Smooth muscle cell (in vitro differentiated cells): ENCODE data around the gene KLHL15. TPM values are rescaled to one million over a fixed set of nuclear protein-coding genes. Genes with fewer than 3 reads are reported as not detected.

Source experiments
- DNase-seq: peaks from one replicate; lab custom pipeline; 2025; ENCODE audit not compliant: unreplicated experiment; lab: John Stamatoyannopoulos, UW
- H2AFZ ChIP-seq: fragments of 200-600 bp; sonication (generic); 2 replicates; pipeline ENCODE4 v1.6.0; 2016; ENCODE audit warnings: antibody characterized with exemption, low read depth, mild to moderate bottlenecking
- H3F3A ChIP-seq: fragments of 200-600 bp; sonication (generic); 2 replicates; pipeline ENCODE4 v1.6.0; 2017; ENCODE audit warnings: antibody characterized with exemption, low read depth
- H3K27ac ChIP-seq: fragments of 200-600 bp; sonication (generic); 2 replicates; pipeline ENCODE4 v1.5.1; 2016; ENCODE audit warnings: low read depth, mild to moderate bottlenecking
- H3K27me3 ChIP-seq: fragments of 200-600 bp; sonication (generic); 2 replicates; pipeline ENCODE4 v1.6.1; 2016; ENCODE audit warnings: low read depth, mild to moderate bottlenecking
- H3K36me3 ChIP-seq: fragments of 200-600 bp; sonication (generic); 2 replicates; pipeline ENCODE4 v1.5.1; 2016; ENCODE audit warnings: low read depth
- H3K4me1 ChIP-seq: fragments of 200-600 bp; sonication (generic); 2 replicates; pipeline ENCODE4 v1.5.1; 2016; ENCODE audit warnings: low read depth
- H3K4me2 ChIP-seq: fragments of 200-600 bp; sonication (generic); 2 replicates; pipeline ENCODE4 v1.6.0; 2016; ENCODE audit warnings: mild to moderate bottlenecking
- H3K4me3 ChIP-seq: fragments of 200-600 bp; sonication (generic); 2 replicates; pipeline ENCODE4 v1.5.1; 2016; ENCODE audit warnings: mild to moderate bottlenecking
- H3K79me2 ChIP-seq: fragments of 200-600 bp; sonication (generic); 2 replicates; pipeline ENCODE4 v1.6.0; 2016; ENCODE audit warnings: low read depth, mild to moderate bottlenecking
- H3K9ac ChIP-seq: fragments of 200-600 bp; sonication (generic); 2 replicates; pipeline ENCODE4 v1.6.0; 2016; ENCODE audit warnings: low read depth
- H3K9me3 ChIP-seq: fragments of 200-600 bp; sonication (generic); replicated peaks from 2 replicates; pipeline ENCODE4 v1.5.1; 2016; ENCODE audit warnings: low read depth
- H4K20me1 ChIP-seq: fragments of 200-600 bp; sonication (generic); 2 replicates; pipeline ENCODE4 v1.6.0; 2016; ENCODE audit warnings: low read depth
- WGBS: methylation state at CpG from one replicate; pipeline ENCODE4 v1.1.7; 2016; ENCODE audit warnings: low lambda C conversion rate; 5-methylcytosine and 5-hydroxymethylcytosine counted together
- polyA plus RNA-seq: library from polyadenylated mRNA; unstranded; fragments of >200 nt; fragmentation: Nextera tagmentation; extraction: Ambion mirVana; gene quantifications from 2 replicates; pipeline ENCODE4 v1.2.1, GENCODE V29; 2016
- total RNA-seq: library from RNA; depleted of rRNA; stranded (reverse); fragments of >200 nt; gene quantifications from 2 replicates; pipeline ENCODE4 v1.2.3, GENCODE V29; 2014
- TF ChIP-seq, protein P1 (sequence below): fragments of 200-600 bp; sonication (generic); IDR thresholded peaks from 2 replicates; pipeline ENCODE4 v1.5.1; 2017; ENCODE audit warnings: borderline replicate concordance, mild to moderate bottlenecking, antibody characterized with exemption; ENCODE audit not compliant: insufficient read depth, poor library complexity, severe bottlenecking

KLHL15 gene
- total and polyA plus RNA-seq, 2 experiments from 2014 or later, result 16.8 to 53.3 TPM

DNA sequence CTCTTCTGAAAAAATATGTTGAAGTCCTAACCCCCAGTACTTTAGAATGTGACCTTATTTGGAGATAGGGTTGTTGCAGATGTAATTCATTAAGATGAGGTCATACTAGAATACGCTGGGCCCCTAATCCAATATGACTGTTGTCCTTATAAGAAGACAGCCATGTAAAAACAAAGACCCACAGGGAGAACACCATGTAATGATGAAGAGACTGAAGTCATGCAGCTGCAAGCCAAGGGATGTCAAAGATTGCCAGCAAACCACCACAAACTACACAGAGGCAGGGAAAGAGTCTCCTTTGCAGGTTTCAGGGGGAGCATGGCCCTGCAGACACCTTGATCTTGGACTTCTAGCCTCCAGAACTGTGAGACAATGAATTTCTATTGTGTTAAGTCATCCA, 81.8 kb downstream of the KLHL15 start:
- TF ChIP-seq, protein P1, sequence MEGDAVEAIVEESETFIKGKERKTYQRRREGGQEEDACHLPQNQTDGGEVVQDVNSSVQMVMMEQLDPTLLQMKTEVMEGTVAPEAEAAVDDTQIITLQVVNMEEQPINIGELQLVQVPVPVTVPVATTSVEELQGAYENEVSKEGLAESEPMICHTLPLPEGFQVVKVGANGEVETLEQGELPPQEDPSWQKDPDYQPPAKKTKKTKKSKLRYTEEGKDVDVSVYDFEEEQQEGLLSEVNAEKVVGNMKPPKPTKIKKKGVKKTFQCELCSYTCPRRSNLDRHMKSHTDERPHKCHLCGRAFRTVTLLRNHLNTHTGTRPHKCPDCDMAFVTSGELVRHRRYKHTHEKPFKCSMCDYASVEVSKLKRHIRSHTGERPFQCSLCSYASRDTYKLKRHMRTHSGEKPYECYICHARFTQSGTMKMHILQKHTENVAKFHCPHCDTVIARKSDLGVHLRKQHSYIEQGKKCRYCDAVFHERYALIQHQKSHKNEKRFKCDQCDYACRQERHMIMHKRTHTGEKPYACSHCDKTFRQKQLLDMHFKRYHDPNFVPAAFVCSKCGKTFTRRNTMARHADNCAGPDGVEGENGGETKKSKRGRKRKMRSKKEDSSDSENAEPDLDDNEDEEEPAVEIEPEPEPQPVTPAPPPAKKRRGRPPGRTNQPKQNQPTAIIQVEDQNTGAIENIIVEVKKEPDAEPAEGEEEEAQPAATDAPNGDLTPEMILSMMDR, result no peak
- 52% methylated on average over 1 of the region's 1 CpG for WGBS
- Histone ChIP-seq H3F3A (no peaks in the 10 kb centered on the region), H3K36me3 (no peaks in the 10 kb centered on the region), H3K4me2 (no peak overlapping the region), H3K27me3 (no peaks in the 10 kb centered on the region), H3K4me1 (no peaks in the 10 kb centered on the region), H4K20me1 (no peaks in the 10 kb centered on the region), H3K27ac (no peak overlapping the region), H3K79me2 (no peaks in the 10 kb centered on the region), H3K4me3 (no peak overlapping the region), H2AFZ (no peak overlapping the region), H3K9me3 (no peaks in the 10 kb centered on the region), H3K9ac (no peak overlapping the region)
- DNase-seq, result no peak

DNA sequence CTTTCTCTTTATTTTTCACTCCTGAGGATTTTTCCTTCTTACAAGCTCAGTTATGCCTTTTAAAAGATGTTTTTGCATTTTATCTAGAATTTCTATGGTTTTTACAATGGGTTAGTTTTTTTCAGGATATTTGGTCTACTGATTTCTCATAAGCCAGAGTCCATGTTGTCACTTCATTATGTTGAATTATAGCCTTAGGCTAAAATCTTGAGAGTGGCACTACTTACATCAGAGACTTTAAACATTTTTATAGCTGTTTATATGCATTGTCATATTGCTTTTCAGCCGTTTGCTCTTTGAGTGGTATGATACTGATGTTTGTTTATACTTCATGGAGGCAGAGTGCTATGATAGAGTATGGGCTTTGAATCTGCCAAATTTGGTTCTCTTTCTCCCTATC, 82.8 kb downstream of the KLHL15 start:
- no peak overlapping the region for H3K4me2 ChIP-seq
- H3F3A ChIP-seq, result no peaks in the 10 kb centered on the region
- no peak overlapping the region for H2AFZ ChIP-seq
- DNase-seq, result no peak
- H3K9me3 ChIP-seq, result no peaks in the 10 kb centered on the region
- H3K4me3 ChIP-seq, result no peak overlapping the region
- TF ChIP-seq, protein P1, result no peak
- H4K20me1 ChIP-seq, result no peaks in the 10 kb centered on the region
- H3K36me3 ChIP-seq, result no peaks in the 10 kb centered on the region
- H3K79me2 ChIP-seq, result no peaks in the 10 kb centered on the region
- 37% methylated on average over 1 of the region's 1 CpG for WGBS
- H3K9ac ChIP-seq, result no peak overlapping the region
- no peaks in the 10 kb centered on the region for H3K27me3 ChIP-seq
- H3K4me1 ChIP-seq, result no peaks in the 10 kb centered on the region
- H3K27ac ChIP-seq, result no peak overlapping the region

DNA sequence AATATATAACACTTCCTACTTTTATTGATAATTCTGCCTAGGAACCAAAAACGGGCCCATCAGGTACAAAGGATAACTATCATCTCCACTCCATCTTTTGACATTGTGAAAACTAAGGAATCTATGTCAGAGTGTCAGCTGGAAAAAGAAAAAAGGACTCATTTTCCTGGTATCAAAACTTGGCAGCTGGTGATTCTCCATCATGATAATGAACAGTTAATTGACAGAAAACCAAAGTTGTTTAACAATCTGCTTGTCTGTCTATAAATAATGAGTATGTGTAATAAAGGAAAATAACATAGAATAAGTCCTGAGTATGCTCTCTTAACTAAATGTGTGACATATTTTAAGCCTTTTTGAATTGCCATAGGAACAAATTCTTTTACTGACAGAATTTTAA, 87.8 kb downstream of the KLHL15 start:
- no peak for DNase-seq
- Histone ChIP-seq H3K9ac (no peak overlapping the region), H3F3A (no peaks in the 10 kb centered on the region), H3K9me3 (no peaks in the 10 kb centered on the region), H3K79me2 (no peaks in the 10 kb centered on the region), H3K4me1 (no peaks in the 10 kb centered on the region), H3K36me3 (no peaks in the 10 kb centered on the region), H3K27ac (no peak overlapping the region), H4K20me1 (no peaks in the 10 kb centered on the region), H3K27me3 (no peaks in the 10 kb centered on the region), H2AFZ (no peak overlapping the region), H3K4me3 (no peak overlapping the region), H3K4me2 (no peak overlapping the region)
- TF ChIP-seq, protein P1, result no peak
- 94% methylated on average over 1 of the region's 1 CpG for WGBS

DNA sequence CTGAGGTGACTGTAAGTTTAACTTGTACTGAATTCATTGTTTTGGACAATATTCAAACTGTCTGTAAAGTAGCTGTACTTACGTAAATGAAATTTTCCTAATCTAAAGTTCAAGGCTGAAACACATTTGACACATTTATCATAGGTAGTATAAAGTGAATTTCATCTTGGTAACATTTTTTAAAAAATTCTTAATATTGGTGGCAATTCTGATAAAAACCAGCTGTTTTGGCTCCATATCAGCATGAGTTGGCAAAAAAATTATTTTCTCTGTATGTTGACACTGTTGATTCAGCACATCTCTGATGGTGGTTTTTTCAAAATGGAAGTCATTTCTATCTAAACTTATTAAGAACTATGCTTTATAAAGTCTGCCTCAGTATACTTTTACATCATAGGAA, 88.3 kb downstream of the KLHL15 start:
- Histone ChIP-seq H3K9me3 (no peaks in the 10 kb centered on the region), H4K20me1 (no peaks in the 10 kb centered on the region), H3K27me3 (no peaks in the 10 kb centered on the region), H2AFZ (no peak overlapping the region), H3K9ac (no peak overlapping the region), H3K36me3 (no peaks in the 10 kb centered on the region), H3K4me3 (no peak overlapping the region), H3K27ac (no peak overlapping the region), H3F3A (no peaks in the 10 kb centered on the region), H3K4me2 (no peak overlapping the region), H3K4me1 (no peaks in the 10 kb centered on the region), H3K79me2 (no peaks in the 10 kb centered on the region)
- 93% methylated on average over 1 of the region's 1 CpG for WGBS
- TF ChIP-seq, protein P1, result no peak
- DNase-seq, result no peak
